Myocyte (in vitro differentiated cells): ENCODE results near the gene KDM4E. TPM values are rescaled to one million over a fixed set of nuclear protein-coding genes. Genes with fewer than 3 reads are reported as not detected.
"Not testable (repeated sequence)": the region's sequence is repeated elsewhere in the genome, so short reads cannot be mapped to it uniquely, and the experiment has no call there.

Experiments
- DNase-seq: peaks from one replicate; pipeline ENCODE4 v3.0.0-alpha.2; 2012; ENCODE audit warnings: low read depth
- polyA plus RNA-seq: library from polyadenylated mRNA; unstranded; fragments of >200 nt; gene quantifications from one replicate; pipeline ENCODE4 v1.2.1, GENCODE V29; 2012; ENCODE audit warnings: missing spikeins
- total RNA-seq: library from RNA; depleted of rRNA; stranded (reverse); fragments of >200 nt; gene quantifications from 2 replicates; pipeline ENCODE4 v1.2.3, GENCODE V29; 2014

The KDM4E gene
- not detected in 2 replicates for total RNA-seq
- not detected for polyA plus RNA-seq

- DNase-seq: no peak
Measured at GRCh38 chr11:95024958-95025357, at the start of gene KDM4E. Gene KDM4E, plus strand, starts transcription at chr11:95025258. Its CDS starts 300 bp downstream, at chr11:95025558.

GRCh38 chr11:94975599-94975998 is 49.5 kb upstream of the KDM4E start:
- DNase-seq: no peak

- no peak for DNase-seq
Measured at GRCh38 chr11:94987378-94987777, 37.7 kb upstream of the KDM4E start.

GRCh38 chr11:94988748-94989147 is 36.3 kb upstream of the KDM4E start:
- no peak for DNase-seq

GRCh38 chr11:94993400-94993943 is 31.6 kb upstream of the KDM4E start:
- no peak for DNase-seq

- no peak for DNase-seq
Measured at GRCh38 chr11:94997437-94997836, 27.6 kb upstream of the KDM4E start.

- no peak for DNase-seq
Measured at GRCh38 chr11:94998285-94998684, 26.8 kb upstream of the KDM4E start.

GRCh38 chr11:95003716-95004115 is 21.3 kb upstream of the KDM4E start:
- DNase-seq: no peak

- no peak for DNase-seq
Measured at GRCh38 chr11:95005642-95006041, 19.4 kb upstream of the KDM4E start.

- DNase-seq: no peak
Measured at GRCh38 chr11:95011376-95011775, 13.7 kb upstream of the KDM4E start.

GRCh38 chr11:95014184-95014821 is 10.8 kb upstream of the KDM4E start:
- DNase-seq: no peak

GRCh38 chr11:95016139-95016538 is 8.9 kb upstream of the KDM4E start:
- no peak for DNase-seq

- DNase-seq: not testable (repeated sequence)
Measured at GRCh38 chr11:95021468-95021867, 3.6 kb upstream of the KDM4E start.

GRCh38 chr11:95025594-95025993 is 536 bp downstream of the KDM4E start:
- not testable (repeated sequence) for DNase-seq

- DNase-seq: no peak
Measured at GRCh38 chr11:95028357-95028756, 3.3 kb downstream of the KDM4E start.

GRCh38 chr11:95033051-95033450 is 8.0 kb downstream of the KDM4E start:
- no peak for DNase-seq

- DNase-seq: no peak
Measured at GRCh38 chr11:95035316-95035715, 10.3 kb downstream of the KDM4E start.

- not testable (repeated sequence) for DNase-seq
Measured at GRCh38 chr11:95037356-95038035, 12.4 kb downstream of the KDM4E start.

- DNase-seq: no peak
Measured at GRCh38 chr11:95042239-95042638, 17.2 kb downstream of the KDM4E start.

- DNase-seq: no peak
Measured at GRCh38 chr11:95042906-95043305, 17.8 kb downstream of the KDM4E start.

- no peak for DNase-seq
Measured at GRCh38 chr11:95044010-95044409, 19.0 kb downstream of the KDM4E start.

GRCh38 chr11:95045812-95046211 is 20.8 kb downstream of the KDM4E start:
- DNase-seq: no peak

- not testable (repeated sequence) for DNase-seq
Measured at GRCh38 chr11:95049122-95049521, 24.1 kb downstream of the KDM4E start, which contains the start of gene KDM4F. Gene KDM4F, plus strand, starts transcription at chr11:95049422.
